Esophagus (tissue), 2 donors: ENCODE measurements around the gene IGLL5. TPM values are rescaled to one million over a fixed set of nuclear protein-coding genes. Genes with fewer than 3 reads are reported as not detected.

Source experiments
- H3K27ac ChIP-seq, 2 donors: one replicate each; pipeline ENCODE4 v1.5.1; 2013; ENCODE audit warnings: low read depth in 2 of 2, mild to moderate bottlenecking in 2 of 2, inconsistent platforms in 1 of 2, low read length in 1 of 2, moderate library complexity in 1 of 2
- H3K27me3 ChIP-seq, 2 donors: one replicate each; pipeline ENCODE4 v1.6.1; 2013; ENCODE audit warnings: low read length in 2 of 2, control low read depth in 1 of 2, mild to moderate bottlenecking in 1 of 2; ENCODE audit not compliant: insufficient read depth in 2 of 2, control insufficient read depth in 1 of 2
- H3K36me3 ChIP-seq, 2 donors: one replicate each; pipeline ENCODE4 v1.6.1; 2013; ENCODE audit warnings: low read length in 1 of 2; ENCODE audit not compliant: control insufficient read depth in 2 of 2, insufficient read depth in 2 of 2
- H3K4me1 ChIP-seq, 2 donors: one replicate each; pipeline ENCODE4 v1.6.1; 2013; ENCODE audit warnings: low read length in 1 of 2; ENCODE audit not compliant: control insufficient read depth in 2 of 2, insufficient read depth in 2 of 2
- H3K4me3 ChIP-seq, 2 donors: one replicate each; pipeline ENCODE4 v1.5.1; 2013; ENCODE audit warnings: low read length in 2 of 2, mild to moderate bottlenecking in 2 of 2, low read depth in 1 of 2, moderate library complexity in 1 of 2
- H3K9me3 ChIP-seq, 2 donors: one replicate each; pipeline ENCODE4 v1.6.1; 2013; ENCODE audit warnings: mild to moderate bottlenecking in 2 of 2, low read depth in 1 of 2, low read length in 1 of 2, moderate library complexity in 1 of 2; ENCODE audit not compliant: control insufficient read depth in 2 of 2, insufficient read depth in 1 of 2
- WGBS, 2 donors: extraction: QIAGEN DNeasy Blood & Tissue Kit; methylation state at CpG; one replicate each; pipeline ENCODE4 v1.1.7; 2013; 5-methylcytosine and 5-hydroxymethylcytosine counted together
- polyA plus RNA-seq, 2 donors: library from polyadenylated mRNA; stranded (reverse); fragments of 200-250 nt; gene quantifications; one replicate each; pipeline ENCODE4 v1.2.3, GENCODE V29; 2013
- donor health status: healthy with polysubstance abuse.
- donor health status: Bipolar disorder and iron deficiency.

The IGLL5 gene
- polyA plus RNA-seq, 2 donors = 0.47 to 1.3 TPM

DNA sequence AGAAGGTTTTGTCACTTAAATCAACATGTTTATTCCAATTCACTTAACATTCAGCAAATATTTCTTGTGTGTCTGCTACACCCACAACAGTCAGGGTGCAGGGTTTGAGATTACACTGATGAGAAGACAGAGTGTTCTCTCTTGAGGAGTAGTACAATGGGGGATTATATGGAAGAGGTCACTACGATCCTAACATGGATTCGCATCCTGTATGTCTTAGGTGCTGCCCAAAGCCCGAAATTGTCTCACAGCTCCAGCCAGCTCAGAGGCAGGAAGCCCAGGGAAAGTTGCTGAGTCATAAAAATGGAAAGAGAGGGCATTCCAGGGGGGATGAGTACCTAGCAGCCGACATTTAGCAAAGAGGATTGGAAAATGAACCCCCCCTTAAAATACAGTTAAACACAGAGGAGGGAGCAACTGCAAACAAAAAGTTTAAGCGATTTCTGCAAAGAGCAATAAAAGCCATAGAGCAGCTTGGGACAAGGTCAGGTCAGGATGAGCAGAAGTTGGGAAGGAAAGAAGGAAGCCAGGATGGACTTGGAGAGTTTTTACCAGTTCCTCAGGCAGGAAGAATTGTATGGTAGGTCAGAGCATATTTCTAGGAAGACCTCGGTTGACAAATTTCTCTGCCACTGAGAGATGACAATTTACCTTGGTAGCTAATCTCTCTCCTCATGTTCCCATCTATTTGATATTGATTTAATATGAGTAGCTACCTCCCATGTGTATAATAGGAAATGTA, 49.5 kb downstream of the IGLL5 start:
- WGBS, 2 donors = 75 to 79% methylated on average over 6 of the region's 6 CpGs
- Histone ChIP-seq H3K27me3 (no peaks in the 10 kb centered on the region), H3K27ac (no peak overlapping the region), H3K36me3 (no peaks in the 10 kb centered on the region), H3K4me1 (no peaks in the 10 kb centered on the region), H3K9me3 (no peaks in the 10 kb centered on the region), H3K4me3 (no peak overlapping the region)

GRCh38 chr22:22937894-22938480, 50.4 kb downstream of the IGLL5 start:
- no peaks in the 10 kb centered on the region for H3K9me3 ChIP-seq

GRCh38 chr22:22938672-22939587, 51.3 kb downstream of the IGLL5 start:
- H3K4me3 ChIP-seq = no peak overlapping the region
- H3K27me3 ChIP-seq = no peaks in the 10 kb centered on the region
- WGBS, 2 donors = 75 to 78% methylated on average over 8 of the region's 8 CpGs
- H3K27ac ChIP-seq = no peak overlapping the region
- H3K4me1 ChIP-seq = no peaks in the 10 kb centered on the region
- H3K9me3 ChIP-seq = peaks cover 0 to 3% of the 10 kb centered on the region in 2 donors
- H3K36me3 ChIP-seq = no peaks in the 10 kb centered on the region

More at GRCh38 chr22:22937894-22938480, 50.4 kb downstream of the IGLL5 start:
- Histone ChIP-seq H3K27ac (no peak overlapping the region), H3K36me3 (no peaks in the 10 kb centered on the region), H3K27me3 (no peaks in the 10 kb centered on the region), H3K4me1 (no peaks in the 10 kb centered on the region), H3K4me3 (no peak overlapping the region)
- 78 to 87% methylated on average over 3 of the region's 3 CpGs for WGBS, 2 donors

GRCh38 chr22:22939588-22940368, 52.2 kb downstream of the IGLL5 start:
- Histone ChIP-seq H3K4me1 (no peaks in the 10 kb centered on the region), H3K9me3 (peaks cover 0 to 3% of the 10 kb centered on the region in 2 donors), H3K27ac (no peak overlapping the region), H3K27me3 (no peaks in the 10 kb centered on the region), H3K4me3 (no peak overlapping the region), H3K36me3 (no peaks in the 10 kb centered on the region)
- 62 to 66% methylated on average over 11 of the region's 11 CpGs for WGBS, 2 donors

- H3K4me1 ChIP-seq = no peaks in the 10 kb centered on the region
- 87 to 94% methylated on average over 6 of the region's 6 CpGs for WGBS, 2 donors
Measured at GRCh38 chr22:22940961-22941605, 53.5 kb downstream of the IGLL5 start.

DNA sequence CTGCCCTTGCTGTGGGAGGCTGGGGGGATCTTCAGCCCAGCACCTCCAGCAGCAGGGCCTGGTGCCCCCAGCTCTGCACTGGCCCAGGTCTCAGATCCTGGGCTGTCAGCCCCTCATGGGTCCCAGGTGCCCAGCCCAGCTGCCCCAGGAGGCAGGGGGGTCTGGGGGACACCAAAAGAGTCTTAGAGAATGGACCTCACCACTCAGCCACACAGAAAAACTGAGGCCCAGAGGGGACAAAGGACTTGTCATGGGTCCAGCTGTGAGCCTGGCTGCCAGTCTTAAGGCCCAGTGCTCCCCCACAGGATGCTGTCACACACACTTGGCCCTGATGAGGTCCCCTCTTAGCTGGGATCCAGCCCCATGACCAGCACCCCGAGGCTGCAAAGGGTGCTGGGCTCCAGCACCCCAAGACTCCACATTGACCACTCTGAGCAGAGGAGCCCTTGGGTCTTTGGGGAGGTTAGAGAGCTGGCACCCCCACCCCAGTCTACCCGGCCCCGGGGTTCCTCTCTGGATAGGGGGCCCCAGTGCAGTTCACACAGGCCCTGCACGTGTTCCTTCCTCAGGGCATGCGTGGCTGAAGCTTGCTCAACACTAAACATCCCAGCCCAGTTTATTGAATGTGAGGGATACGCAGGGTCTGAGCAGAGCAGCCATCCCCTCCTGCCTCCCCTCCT, 54.4 kb downstream of the IGLL5 start:
- Histone ChIP-seq H3K27ac (no peak overlapping the region), H3K27me3 (no peaks in the 10 kb centered on the region), H3K9me3 (peaks cover 0 to 3% of the 10 kb centered on the region in 2 donors), H3K36me3 (no peaks in the 10 kb centered on the region), H3K4me3 (no peak overlapping the region), H3K4me1 (no peaks in the 10 kb centered on the region)
- WGBS, 2 donors = 79 to 88% methylated on average over 6 of the region's 6 CpGs

More at GRCh38 chr22:22940961-22941605, 53.5 kb downstream of the IGLL5 start:
- Histone ChIP-seq H3K27me3 (no peaks in the 10 kb centered on the region), H3K36me3 (no peaks in the 10 kb centered on the region), H3K9me3 (peaks cover 0 to 3% of the 10 kb centered on the region in 2 donors), H3K27ac (no peak overlapping the region), H3K4me3 (no peak overlapping the region)

DNA sequence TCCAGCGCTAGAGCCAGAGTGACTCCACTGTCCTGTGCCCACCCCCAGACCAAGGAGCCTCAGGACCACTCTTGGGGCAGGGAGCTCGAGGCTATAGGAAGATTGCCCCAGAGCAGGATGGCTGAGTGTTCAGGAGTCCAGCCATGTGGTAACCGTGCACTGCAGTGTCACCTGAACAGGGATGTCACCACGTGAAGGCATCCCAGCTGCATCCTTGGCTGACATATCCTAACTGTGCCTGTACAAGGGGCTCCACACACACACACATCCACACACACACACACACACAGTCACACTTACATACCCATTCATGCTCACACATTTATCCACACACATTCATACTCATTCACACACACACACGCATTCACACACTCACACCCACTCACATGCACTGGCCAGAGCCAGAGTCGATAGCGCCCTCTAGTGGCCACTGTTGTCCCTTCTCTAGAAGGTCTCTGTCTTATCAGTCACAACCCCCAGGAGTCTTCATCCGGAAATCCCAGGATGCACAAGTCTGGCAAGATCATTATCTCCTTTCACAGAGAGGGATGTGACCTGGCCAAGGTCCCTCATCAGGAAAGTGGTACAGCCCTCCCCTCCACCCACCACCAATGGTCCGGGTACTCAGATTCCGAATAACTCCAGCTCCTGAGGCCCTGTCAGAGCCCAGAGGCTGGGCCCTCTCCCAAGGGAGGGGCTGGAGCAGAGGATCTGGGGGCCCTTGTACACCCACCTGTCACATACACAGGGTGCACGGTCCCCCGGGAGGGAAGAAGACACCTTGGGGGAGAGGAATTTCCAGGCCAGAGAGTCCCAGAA, 55.1 kb downstream of the IGLL5 start:
- H3K27me3 ChIP-seq = no peaks in the 10 kb centered on the region
- no peak overlapping the region for H3K27ac ChIP-seq
- no peaks in the 10 kb centered on the region for H3K4me1 ChIP-seq
- no peak overlapping the region for H3K4me3 ChIP-seq
- no peaks in the 10 kb centered on the region for H3K36me3 ChIP-seq
- H3K9me3 ChIP-seq = peaks cover 0 to 3% of the 10 kb centered on the region in 2 donors
- 55% methylated on average over 12 of the region's 12 CpGs for WGBS, 2 donors
